GM19193 (cell line): ENCODE results near the gene TPRG1.

Source experiments
- POLR2A ChIP-seq: IDR thresholded peaks from 4 replicates; pipeline ENCODE4 v1.6.1; 2011; ENCODE audit not compliant: insufficient read depth, insufficient read length; ENCODE audit errors: extremely low read depth

TPRG1 gene

GRCh38 chr3:189325454-189325853 is 153.7 kb downstream of the TPRG1 start:
- TF ChIP-seq POLR2A = no peak

GRCh38 chr3:189330066-189330465 is 158.3 kb downstream of the TPRG1 start:
- TF ChIP-seq POLR2A = no peak

- no peak for TF ChIP-seq POLR2A
These were observed 159.2 kb downstream of the TPRG1 start for GRCh38 chr3:189331002-189331418.

GRCh38 chr3:189334064-189334920 is 162.5 kb downstream of the TPRG1 start:
- no peak for TF ChIP-seq POLR2A

- no peak for TF ChIP-seq POLR2A
These were observed 165.9 kb downstream of the TPRG1 start for GRCh38 chr3:189337673-189338091.

GRCh38 chr3:189338366-189338765 is 166.6 kb downstream of the TPRG1 start:
- no peak for TF ChIP-seq POLR2A

- no peak for TF ChIP-seq POLR2A
These were observed 168.2 kb downstream of the TPRG1 start for GRCh38 chr3:189339996-189340395.

- no peak for TF ChIP-seq POLR2A
These were observed 169.1 kb downstream of the TPRG1 start for GRCh38 chr3:189340680-189341460.

- no peak for TF ChIP-seq POLR2A
These were observed 171.0 kb downstream of the TPRG1 start for GRCh38 chr3:189342811-189343210.

GRCh38 chr3:189344996-189345395 is 173.2 kb downstream of the TPRG1 start:
- no peak for TF ChIP-seq POLR2A

- no peak for TF ChIP-seq POLR2A
These were observed 178.0 kb downstream of the TPRG1 start for GRCh38 chr3:189349772-189350171.

GRCh38 chr3:189353318-189353965 is 181.7 kb downstream of the TPRG1 start:
- TF ChIP-seq POLR2A = no peak

- TF ChIP-seq POLR2A = no peak
These were observed 182.5 kb downstream of the TPRG1 start for GRCh38 chr3:189353988-189354889.

GRCh38 chr3:189355115-189355480 is 183.3 kb downstream of the TPRG1 start:
- no peak for TF ChIP-seq POLR2A
